Tibial artery (tissue), 4 donors: ENCODE results near the gene NCR1.
"Not testable (repeated sequence)": the region's sequence is repeated elsewhere in the genome, so short reads cannot be mapped to it uniquely, and the experiment has no call there.

Experiments
- DNase-seq, 2 donors: peaks; one replicate each; pipeline ENCODE4 v3.0.0-alpha.2; 2019
- H3K27ac ChIP-seq, 2 donors: fragments of 200-600 bp; sonication (generic) in 1 of 2; 1 replicate in 1 of 2; 2 replicates in 1 of 2; pipeline ENCODE4 v1.5.1; 2018 to 2019; ENCODE audit warnings: mild to moderate bottlenecking in 1 of 2
- H3K27me3 ChIP-seq, 2 donors: fragments of 200-600 bp; sonication (generic) in 1 of 2; one replicate each; pipeline versions ENCODE4 v1.5.1 to v1.6.0; 2016 to 2019
- H3K36me3 ChIP-seq, 3 donors: fragments of 200-600 bp; sonication (generic) in 2 of 3; one replicate each; pipeline ENCODE4 v1.5.1; 2016 to 2019; ENCODE audit warnings: mild to moderate bottlenecking in 2 of 3
- H3K4me1 ChIP-seq, 4 donors: fragments of 200-600 bp; sonication (generic) in 2 of 4; 1 replicate in 3 of 4; 2 replicates in 1 of 4; pipeline ENCODE4 v1.5.1; 2016 to 2019
- H3K4me3 ChIP-seq, 2 donors: fragments of 200-600 bp; sonication (generic) in 1 of 2; 1 replicate in 1 of 2; 2 replicates in 1 of 2; pipeline ENCODE4 v1.5.1; 2018 to 2019; ENCODE audit warnings: mild to moderate bottlenecking in 2 of 2
- H3K9me3 ChIP-seq, 3 donors: fragments of 200-600 bp; sonication (generic) in 1 of 3; one replicate each; pipeline ENCODE4 v1.5.1; 2016 to 2019
- intact Hi-C: fragments of 100-400 bp; cut with DNase I; formaldehyde crosslinking; loops from one replicate; pipeline ENCODE4 v1.15.0; 2023; ENCODE audit warnings: low total_unique reads
- TF ChIP-seq, protein P1 (sequence below), 2 experiments: fragments of 200-600 bp in 1 of 2; fragments of 450-650 bp in 1 of 2; IDR thresholded peaks; one replicate each; pipeline ENCODE4 v1.5.1; 2017 to 2019; ENCODE audit warnings: antibody characterized with exemption in 2 of 2, mild to moderate bottlenecking in 1 of 2, moderate library complexity in 1 of 2

The NCR1 gene

DNA sequence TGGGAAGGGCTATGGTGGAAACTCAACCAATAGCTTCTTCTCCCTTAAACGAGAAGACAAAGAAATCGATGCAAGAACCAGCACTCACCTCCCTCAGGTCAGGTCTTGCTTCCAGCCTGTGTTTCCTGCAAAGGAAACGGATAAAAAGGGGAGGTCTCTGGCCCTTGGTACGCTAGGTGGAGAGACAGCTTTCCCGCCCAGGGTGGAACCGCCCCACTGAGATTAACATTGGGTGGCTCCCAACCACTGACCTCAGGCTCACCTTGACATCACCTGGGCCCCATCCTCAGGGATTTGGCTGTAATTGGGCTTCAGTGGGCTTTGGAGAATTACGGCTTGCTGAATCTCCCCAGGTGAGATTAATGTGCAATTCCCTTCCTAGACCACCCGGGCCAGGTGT, 41.4 kb downstream of the NCR1 start, which contains the start of gene NLRP7:
Gene NLRP7, minus strand, starts transcription at position 150 of the 400 bp plus-strand sequence.
- no peak within 1 kb of the TSS for H3K27ac ChIP-seq
- TF ChIP-seq, protein P1, sequence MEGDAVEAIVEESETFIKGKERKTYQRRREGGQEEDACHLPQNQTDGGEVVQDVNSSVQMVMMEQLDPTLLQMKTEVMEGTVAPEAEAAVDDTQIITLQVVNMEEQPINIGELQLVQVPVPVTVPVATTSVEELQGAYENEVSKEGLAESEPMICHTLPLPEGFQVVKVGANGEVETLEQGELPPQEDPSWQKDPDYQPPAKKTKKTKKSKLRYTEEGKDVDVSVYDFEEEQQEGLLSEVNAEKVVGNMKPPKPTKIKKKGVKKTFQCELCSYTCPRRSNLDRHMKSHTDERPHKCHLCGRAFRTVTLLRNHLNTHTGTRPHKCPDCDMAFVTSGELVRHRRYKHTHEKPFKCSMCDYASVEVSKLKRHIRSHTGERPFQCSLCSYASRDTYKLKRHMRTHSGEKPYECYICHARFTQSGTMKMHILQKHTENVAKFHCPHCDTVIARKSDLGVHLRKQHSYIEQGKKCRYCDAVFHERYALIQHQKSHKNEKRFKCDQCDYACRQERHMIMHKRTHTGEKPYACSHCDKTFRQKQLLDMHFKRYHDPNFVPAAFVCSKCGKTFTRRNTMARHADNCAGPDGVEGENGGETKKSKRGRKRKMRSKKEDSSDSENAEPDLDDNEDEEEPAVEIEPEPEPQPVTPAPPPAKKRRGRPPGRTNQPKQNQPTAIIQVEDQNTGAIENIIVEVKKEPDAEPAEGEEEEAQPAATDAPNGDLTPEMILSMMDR (IDR thresholded peaks at IDR 0.05): no peak
- intact Hi-C loops: no loop called here
- H3K36me3 ChIP-seq: no peaks in the 10 kb centered on the region
- no peaks in the 10 kb centered on the region for H3K9me3 ChIP-seq
- DNase-seq: no peak
- H3K4me3 ChIP-seq: no peak within 1 kb of the TSS
- no peaks in the 10 kb centered on the region for H3K27me3 ChIP-seq
- no peaks in the 10 kb centered on the region for H3K4me1 ChIP-seq

DNA sequence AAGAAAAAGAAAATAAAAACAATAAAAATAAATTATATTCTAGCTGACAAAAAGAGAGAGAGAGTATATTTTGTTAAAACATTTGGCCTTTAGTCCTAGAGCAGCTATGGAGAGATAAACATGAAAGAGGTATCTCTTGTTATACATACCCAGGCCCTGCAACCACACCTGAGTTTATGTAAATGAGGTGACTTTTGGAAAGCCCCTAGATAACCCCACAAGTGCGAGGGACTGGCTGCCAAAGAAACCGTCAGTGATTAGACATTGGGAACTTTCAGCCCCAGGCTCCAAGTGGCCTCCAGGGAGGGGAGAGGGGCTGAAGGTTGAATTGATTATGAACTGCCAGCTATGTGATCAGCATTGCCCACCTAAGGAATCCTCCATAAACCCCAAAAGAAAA, 43.5 kb downstream of the NCR1 start:
- Histone ChIP-seq H3K27me3 (no peaks in the 10 kb centered on the region), H3K4me1 (no peaks in the 10 kb centered on the region)
- intact Hi-C loops: no loop called here

DNA sequence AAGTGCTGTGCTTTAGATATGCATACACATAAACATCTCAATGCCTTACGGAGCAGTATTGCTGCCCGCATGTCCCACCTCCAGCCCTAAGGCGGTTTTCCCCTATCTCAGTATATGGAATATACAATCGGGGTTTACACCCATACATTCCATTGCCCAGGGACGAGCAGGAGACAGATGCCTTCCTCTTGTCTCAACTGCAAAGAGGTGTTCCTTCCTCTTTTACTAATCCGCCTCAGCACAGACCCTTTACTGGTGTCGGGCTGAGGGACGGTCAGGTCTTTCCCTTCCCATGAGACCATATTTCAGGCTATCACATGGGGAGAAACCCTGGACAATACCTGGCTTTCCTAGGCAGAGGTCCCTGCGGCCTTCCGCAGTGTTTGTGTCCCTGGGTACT, 44.6 kb downstream of the NCR1 start:
- H3K4me3 ChIP-seq, H3K27ac ChIP-seq, H3K27me3 ChIP-seq, intact Hi-C loops, H3K4me1 ChIP-seq, DNase-seq, H3K9me3 ChIP-seq, H3K36me3 ChIP-seq: not testable (repeated sequence)

More for the DNA sequence above, 43.5 kb downstream of the NCR1 start:
- no peak for DNase-seq
- H3K9me3 ChIP-seq: no peaks in the 10 kb centered on the region
- H3K4me3 ChIP-seq: no peak overlapping the region
- H3K36me3 ChIP-seq: no peaks in the 10 kb centered on the region
- H3K27ac ChIP-seq: no peak overlapping the region
- TF ChIP-seq, protein P1 (IDR thresholded peaks at IDR 0.05): no peak

DNA sequence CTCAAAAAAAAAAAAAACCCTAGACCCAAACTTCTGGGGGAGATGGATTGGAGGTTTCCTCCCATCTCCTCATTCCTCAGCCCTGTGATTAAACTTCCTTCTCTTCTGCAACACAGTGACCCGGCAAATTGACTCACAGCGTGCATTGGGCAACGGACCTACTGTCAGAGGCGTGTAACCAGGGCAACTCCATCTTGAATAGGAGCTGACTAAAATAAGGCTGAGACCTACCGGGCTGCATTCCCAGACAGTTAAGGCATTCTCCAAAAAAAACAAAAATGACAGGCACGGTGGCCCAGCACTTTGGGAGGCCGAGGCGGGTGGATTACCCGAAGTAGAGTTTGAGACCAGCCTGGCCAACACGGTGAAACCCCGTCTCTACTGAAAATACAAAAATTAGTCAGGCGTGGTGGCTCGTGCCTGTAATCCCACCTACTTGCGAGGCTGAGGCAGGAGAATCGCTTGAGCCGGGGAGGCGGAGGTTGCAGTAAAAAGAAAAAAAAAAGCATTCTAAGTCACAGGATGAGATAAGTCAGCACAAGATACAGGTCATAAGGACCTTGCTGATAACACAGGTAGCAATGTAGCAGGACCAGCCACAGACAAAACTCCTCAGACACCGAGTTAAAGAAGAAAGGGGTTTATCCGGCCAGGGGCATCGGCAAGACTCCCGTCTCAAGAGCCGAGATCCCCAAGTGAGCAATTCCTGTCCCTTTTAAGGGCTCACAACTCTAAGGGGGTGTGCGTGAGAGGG, 46.8 kb downstream of the NCR1 start:
- Histone ChIP-seq H3K27ac (no peak overlapping the region), H3K36me3 (no peaks in the 10 kb centered on the region), H3K4me1 (no peaks in the 10 kb centered on the region), H3K9me3 (no peaks in the 10 kb centered on the region), H3K27me3 (no peaks in the 10 kb centered on the region), H3K4me3 (no peak overlapping the region)
- DNase-seq: peak in 1 of 2 donors; percentile 22
- intact Hi-C loops: no loop called here
- TF ChIP-seq, protein P1 (IDR thresholded peaks at IDR 0.05): no peak

DNA sequence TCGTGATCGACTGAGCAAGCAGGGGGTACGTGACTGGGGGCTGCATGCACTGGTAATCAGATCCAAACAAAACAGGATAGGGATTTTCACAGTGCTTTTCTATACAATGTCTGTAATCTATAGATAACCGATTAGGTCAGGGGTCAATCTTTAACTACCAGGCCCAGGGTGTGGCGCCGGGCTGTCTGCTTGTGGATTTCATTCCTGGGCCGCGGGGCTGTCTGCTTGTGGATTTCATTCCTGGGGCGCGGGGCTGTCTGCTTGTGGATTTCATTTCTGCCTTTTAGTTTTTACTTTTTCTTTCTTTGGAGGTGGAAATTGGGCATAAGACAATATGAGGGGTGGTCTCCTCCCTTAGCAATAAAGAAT, 47.4 kb downstream of the NCR1 start:
- DNase-seq, H3K36me3 ChIP-seq, H3K27me3 ChIP-seq, H3K4me1 ChIP-seq, H3K27ac ChIP-seq, H3K9me3 ChIP-seq, intact Hi-C loops, H3K4me3 ChIP-seq: not testable (repeated sequence)

DNA sequence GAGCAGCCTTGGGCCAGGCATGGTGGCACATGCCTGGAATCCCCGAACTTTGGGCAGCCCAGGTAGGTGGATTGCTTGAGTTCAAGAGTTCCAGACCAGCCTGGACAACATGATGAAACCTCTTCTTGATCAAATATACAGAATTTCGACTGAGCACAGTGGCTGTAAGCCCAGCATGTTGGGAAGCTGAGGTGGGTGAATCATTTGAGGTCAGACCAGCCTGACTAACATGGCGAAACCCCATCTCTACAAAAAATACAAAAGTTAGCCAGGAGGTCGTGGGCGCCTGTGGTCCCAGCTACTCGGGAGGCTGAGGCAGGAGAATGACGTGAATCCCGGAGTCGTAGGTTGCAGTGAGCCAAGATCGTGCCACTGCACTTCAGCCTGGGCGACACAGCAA, 49.4 kb downstream of the NCR1 start:
- Histone ChIP-seq H3K4me3 (no peak overlapping the region), H3K27ac (no peak overlapping the region), H3K4me1 (no peaks in the 10 kb centered on the region), H3K9me3 (no peaks in the 10 kb centered on the region), H3K36me3 (no peaks in the 10 kb centered on the region), H3K27me3 (no peaks in the 10 kb centered on the region)
- intact Hi-C loops: no loop called here
- TF ChIP-seq, protein P1 (IDR thresholded peaks at IDR 0.05): no peak
- DNase-seq: no peak

DNA sequence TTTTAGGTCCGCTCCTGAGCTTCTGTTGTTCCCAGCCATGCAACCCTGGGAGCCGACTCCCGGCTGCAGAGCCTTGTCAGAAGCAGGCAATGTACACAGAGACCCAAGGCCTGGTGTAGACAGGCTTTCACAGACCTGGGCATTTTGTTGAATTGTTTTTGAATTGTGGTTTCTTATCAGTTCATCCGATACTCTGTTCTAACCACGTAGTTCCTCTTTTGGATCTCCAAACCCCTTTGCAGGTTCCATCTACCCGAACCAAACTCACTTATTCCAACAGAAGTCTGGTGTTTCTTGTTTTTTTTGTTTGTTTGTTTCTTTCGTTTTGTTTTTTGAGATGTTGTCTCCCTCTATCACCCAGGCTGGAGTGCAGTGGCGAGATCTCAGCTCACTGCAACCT, 53.9 kb downstream of the NCR1 start:
- DNase-seq: no peak
- TF ChIP-seq, protein P1 (IDR thresholded peaks at IDR 0.05): no peak
- intact Hi-C loops: no loop called here

More for the DNA sequence above, 53.9 kb downstream of the NCR1 start:
- H3K4me1 ChIP-seq: no peaks in the 10 kb centered on the region
- H3K36me3 ChIP-seq: no peaks in the 10 kb centered on the region
- no peaks in the 10 kb centered on the region for H3K9me3 ChIP-seq
- no peak overlapping the region for H3K4me3 ChIP-seq
- H3K27ac ChIP-seq: no peak overlapping the region
- H3K27me3 ChIP-seq: no peaks in the 10 kb centered on the region
